Measurements from ENCODE around the gene MAEA.
A peak's percentile ranks its signal among the peaks of the same experiment; 100 is the strongest.

GRCh38 chr4:1243451-1244080, 46.1 kb upstream of the MAEA start:
- TF ChIP-seq CTCF (IDR thresholded peaks at IDR 0.05; ENCODE audit: low read length) = peak; percentile 39
- no peak for TF ChIP-seq EZH2 (IDR thresholded peaks at IDR 0.05; ENCODE audit: borderline replicate concordance, low read length)

Data from OCI-LY1 (cell line).